Nephron (organoid): ENCODE results near the gene LSM8.
A peak's percentile ranks its signal among the peaks of the same experiment; 100 is the strongest.

Source experiments
- H3K27ac Mint-ChIP-seq, 3 experiments: 2 replicates each; pipeline ENCODE4 v1.8.0; 2020; ENCODE audit warnings: mixed read lengths in 3 of 3, mild to moderate bottlenecking in 2 of 3, moderate library complexity in 1 of 3
- H3K27me3 Mint-ChIP-seq: 2 replicates; pipeline ENCODE4 v1.8.0; 2021; ENCODE audit warnings: low read depth, mild to moderate bottlenecking, moderate library complexity, mixed read lengths
- H3K36me3 Mint-ChIP-seq: 2 replicates; pipeline ENCODE4 v1.8.0; 2020; ENCODE audit warnings: low read depth, mixed read lengths
- H3K4me1 Mint-ChIP-seq: 2 replicates; pipeline ENCODE4 v1.8.0; 2020; ENCODE audit warnings: mixed read lengths
- H3K4me3 Mint-ChIP-seq, 3 experiments: 2 replicates each; pipeline ENCODE4 v1.8.0; 2020; ENCODE audit warnings: mild to moderate bottlenecking in 3 of 3, mixed read lengths in 3 of 3, moderate library complexity in 2 of 3
- H3K9me3 Mint-ChIP-seq: 2 replicates; pipeline ENCODE4 v1.8.0; 2020; ENCODE audit warnings: mixed read lengths
- CTCF ChIP-seq, 3 experiments: fragments of 200-600 bp; sonication (generic); IDR thresholded peaks; one replicate each; pipeline ENCODE4 v1.5.0; 2021; ENCODE audit warnings: antibody characterized with exemption in 3 of 3; ENCODE audit not compliant: unreplicated experiment in 3 of 3

Gene LSM8

GRCh38 chr7:118185163-118185860 lies 1.3 kb downstream of the LSM8 start:
- Mint-ChIP-seq H3K9me3 (no peaks in the 10 kb centered on the region), H3K36me3 (peaks cover 42% of the 10 kb centered on the region), H3K4me1 (peaks cover 21% of the 10 kb centered on the region), H3K27me3 (no peaks in the 10 kb centered on the region), H3K27ac (peak overlapping the region; percentile 51 to 99 (median 87)), H3K4me3 (peak overlapping the region; percentile 94 to 95 (median 95))
- TF ChIP-seq CTCF (IDR thresholded peaks at IDR 0.05; ENCODE audit: unreplicated experiment in 3 of 3), result no peak

- peaks cover 45% of the 10 kb centered on the region for H3K36me3 Mint-ChIP-seq
- TF ChIP-seq CTCF (IDR thresholded peaks at IDR 0.05; ENCODE audit: unreplicated experiment in 3 of 3), result no peak
- H3K4me1 Mint-ChIP-seq, result peaks cover 21% of the 10 kb centered on the region
- no peaks in the 10 kb centered on the region for H3K27me3 Mint-ChIP-seq
- H3K9me3 Mint-ChIP-seq, result no peaks in the 10 kb centered on the region
- peak overlapping the region; percentile 51 to 99 (median 87) for H3K27ac Mint-ChIP-seq
- peak overlapping the region; percentile 94 to 95 (median 95) for H3K4me3 Mint-ChIP-seq
Measured at GRCh38 chr7:118186501-118186900, 2.5 kb downstream of the LSM8 start.

GRCh38 chr7:118194571-118194970 lies 10.6 kb downstream of the LSM8 start:
- Mint-ChIP-seq H3K4me1 (no peaks in the 10 kb centered on the region), H3K36me3 (peaks cover 18% of the 10 kb centered on the region), H3K4me3 (no peak overlapping the region), H3K27me3 (no peaks in the 10 kb centered on the region), H3K27ac (no peak overlapping the region), H3K9me3 (no peaks in the 10 kb centered on the region)
- TF ChIP-seq CTCF (IDR thresholded peaks at IDR 0.05; ENCODE audit: unreplicated experiment in 3 of 3), result no peak

- Mint-ChIP-seq H3K9me3 (no peaks in the 10 kb centered on the region), H3K27me3 (no peaks in the 10 kb centered on the region), H3K27ac (no peak overlapping the region), H3K4me3 (no peak overlapping the region), H3K36me3 (peaks cover 11% of the 10 kb centered on the region), H3K4me1 (no peaks in the 10 kb centered on the region)
- peak; percentile 67 to 75 (median 68) for TF ChIP-seq CTCF (IDR thresholded peaks at IDR 0.05; ENCODE audit: unreplicated experiment in 3 of 3)
Measured at GRCh38 chr7:118195837-118196474, 12.0 kb downstream of the LSM8 start.

GRCh38 chr7:118202061-118202460 lies 18.1 kb downstream of the LSM8 start:
- H3K9me3 Mint-ChIP-seq, result no peaks in the 10 kb centered on the region
- H3K4me1 Mint-ChIP-seq, result no peaks in the 10 kb centered on the region
- no peaks in the 10 kb centered on the region for H3K27me3 Mint-ChIP-seq
- no peak for TF ChIP-seq CTCF (IDR thresholded peaks at IDR 0.05; ENCODE audit: unreplicated experiment in 3 of 3)
- no peak overlapping the region for H3K27ac Mint-ChIP-seq
- H3K36me3 Mint-ChIP-seq, result no peaks in the 10 kb centered on the region
- H3K4me3 Mint-ChIP-seq, result no peak overlapping the region
